K562 (cell line): ENCODE measurements around the gene TMSB4X. TPM values are rescaled to one million over a fixed set of nuclear protein-coding genes. Genes with fewer than 3 reads are reported as not detected.

Experiments
- BRF2 ChIP-seq: IDR thresholded peaks from 3 replicates; pipeline ENCODE4 v1.6.1; 2011; ENCODE audit warnings: borderline replicate concordance, mild to moderate bottlenecking; ENCODE audit not compliant: insufficient read length, insufficient read depth
- CBFA2T3 ChIP-seq: fragments of 450-650 bp; IDR thresholded peaks from 2 replicates; pipeline ENCODE4 v1.6.1; 2017
- CREB5 ChIP-seq: fragments of 250-450 bp; sonication (Bioruptor Pico); IDR thresholded peaks from 2 replicates; pipeline ENCODE4 v1.5.0; 2020; ENCODE audit warnings: mild to moderate bottlenecking
- DDX20 ChIP-seq: fragments of 450-650 bp; IDR thresholded peaks from 2 replicates; pipeline ENCODE4 v1.6.1; 2016; ENCODE audit warnings: missing genetic modification characterization, low read depth, mild to moderate bottlenecking, missing compliant biosample characterization, moderate library complexity
- ELF1 ChIP-seq: fragments of 200-800 bp; sonication (Bioruptor generic); IDR thresholded peaks from 2 replicates; pipeline ENCODE4 v1.6.1; 2016; ENCODE audit warnings: missing genetic modification characterization, missing compliant biosample characterization
- EP400 ChIP-seq: fragments of 450-650 bp; IDR thresholded peaks from 2 replicates; pipeline ENCODE4 v1.6.1; 2017; ENCODE audit warnings: antibody characterized with exemption, mild to moderate bottlenecking, moderate library complexity
- FUS ChIP-seq: fragments of 200-400 bp; formaldehyde crosslinking; optimal IDR thresholded peaks from 2 replicates; pipeline ENCODE3; 2017; ENCODE audit warnings: low read depth, low read length
- GABPB1 ChIP-seq: sonication (generic); formaldehyde crosslinking; IDR thresholded peaks from 2 replicates; pipeline ENCODE4 v1.8.0; 2022; ENCODE audit warnings: mild to moderate bottlenecking, missing genetic modification reagents
- GATAD2A ChIP-seq: fragments of 450-650 bp; IDR thresholded peaks from 2 replicates; pipeline ENCODE4 v1.6.1; 2017
- HNRNPL ChIP-seq: fragments of 200-400 bp; formaldehyde crosslinking; IDR thresholded peaks from 2 replicates; pipeline ENCODE4 v1.6.1; 2017; ENCODE audit warnings: low read depth, mild to moderate bottlenecking, low read length
- KLF13 ChIP-seq: fragments of 450-650 bp; IDR thresholded peaks from 2 replicates; pipeline ENCODE4 v1.6.1; 2016; ENCODE audit warnings: missing genetic modification characterization, low read depth, mild to moderate bottlenecking, missing compliant biosample characterization, moderate library complexity, borderline replicate concordance
- MTA1 ChIP-seq: fragments of 450-650 bp; IDR thresholded peaks from 2 replicates; pipeline ENCODE4 v1.6.1; 2017; ENCODE audit warnings: borderline replicate concordance
- NCOR1 ChIP-seq: fragments of 450-650 bp; IDR thresholded peaks from 2 replicates; pipeline ENCODE4 v1.6.1; 2016; ENCODE audit warnings: mild to moderate bottlenecking, moderate library complexity
- NFIC ChIP-seq: fragments of 450-650 bp; IDR thresholded peaks from 2 replicates; pipeline ENCODE4 v1.6.1; 2017; ENCODE audit warnings: mild to moderate bottlenecking, inconsistent platforms
- NUFIP1 ChIP-seq: fragments of 450-650 bp; IDR thresholded peaks from 2 replicates; pipeline ENCODE4 v1.6.1; 2018; ENCODE audit not compliant: partially characterized antibody
- PHF8 ChIP-seq: fragments of 200-600 bp; sonication (generic); IDR thresholded peaks from 2 replicates; pipeline ENCODE4 v1.6.1; 2012; ENCODE audit warnings: mixed run types, mild to moderate bottlenecking, inconsistent platforms, low read length, moderate library complexity, borderline replicate concordance
- POLR2G ChIP-seq: fragments of 200-400 bp; formaldehyde crosslinking; IDR thresholded peaks from 2 replicates; pipeline ENCODE4 v1.6.1; 2017; ENCODE audit warnings: low read depth, mild to moderate bottlenecking, antibody characterized with exemption, low read length, moderate library complexity
- TSC22D4 ChIP-seq: fragments of 450-650 bp; IDR thresholded peaks from 2 replicates; pipeline ENCODE4 v1.6.1; 2016; ENCODE audit warnings: missing genetic modification characterization, missing biosample characterization, control low read depth
- ZEB2 ChIP-seq: fragments of 450-650 bp; IDR thresholded peaks from 2 replicates; pipeline ENCODE4 v1.6.1; 2016
- ZNF232 ChIP-seq: sonication (generic); formaldehyde crosslinking; IDR thresholded peaks from 2 replicates; pipeline ENCODE4 v1.8.0; 2022; ENCODE audit warnings: mild to moderate bottlenecking, missing genetic modification reagents
- ZNF717 ChIP-seq: fragments of 250-450 bp; sonication (Bioruptor Pico); IDR thresholded peaks from 2 replicates; pipeline ENCODE4 v1.5.0; 2021
- ZNF76 ChIP-seq: fragments of 250-450 bp; sonication (Bioruptor Pico); IDR thresholded peaks from 2 replicates; pipeline ENCODE4 v1.4.0; 2020; ENCODE audit warnings: mild to moderate bottlenecking, moderate library complexity, borderline replicate concordance
- polyA plus RNA-seq, 8 experiments: library from polyadenylated mRNA; depleted of rRNA in 4 of 8; stranded (reverse) in 5 of 8; unstranded in 3 of 8; fragments of >200 nt; fragmentation: Nextera tagmentation in 2 of 8; fragmentation: Illumina TruSeq in 1 of 8; extraction: Ambion mirVana in 2 of 8; extraction: Trizol in 1 of 8; gene quantifications; 2 replicates each; pipeline versions ENCODE4 v1.2.1 to v1.2.3, GENCODE V29; 2011 to 2014; ENCODE audit warnings: inconsistent platforms in 1 of 8, missing spikeins in 1 of 8
- total RNA-seq, 7 experiments: library from RNA; depleted of rRNA in 6 of 7; stranded (reverse); fragments of >200 nt in 6 of 7; fragmentation: Illumina TruSeq in 2 of 7; extraction: Trizol in 2 of 7; gene quantifications; 2 replicates each; pipeline versions ENCODE4 v1.2.1 to v1.2.3, GENCODE V29; 2011 to 2021; ENCODE audit warnings: low replicate concordance in 1 of 7
- TF ChIP-seq, protein P1 (sequence below): fragments of 250-450 bp; sonication (Bioruptor Pico); IDR thresholded peaks from 2 replicates; pipeline ENCODE4 v1.4.0; 2020; ENCODE audit warnings: mild to moderate bottlenecking
- TF ChIP-seq, protein P2 (sequence below): fragments of 250-450 bp; sonication (Bioruptor Pico); IDR thresholded peaks from 2 replicates; pipeline ENCODE4 v1.8.0; 2021; ENCODE audit warnings: borderline replicate concordance, mild to moderate bottlenecking, moderate library complexity; ENCODE audit not compliant: poor library complexity, severe bottlenecking
- TF ChIP-seq, protein P3 (sequence below): fragments of 250-450 bp; sonication (Bioruptor Pico); IDR thresholded peaks from 2 replicates; pipeline ENCODE4 v1.5.0; 2020; ENCODE audit warnings: mild to moderate bottlenecking, borderline replicate concordance

The TMSB4X gene
- total and polyA plus RNA-seq, 9 of the 15 experiments (the other 6 are each of a cell fraction or from before 2014, with no cell fraction given): 1,035 to 2,035 (median 1,529) TPM

DNA sequence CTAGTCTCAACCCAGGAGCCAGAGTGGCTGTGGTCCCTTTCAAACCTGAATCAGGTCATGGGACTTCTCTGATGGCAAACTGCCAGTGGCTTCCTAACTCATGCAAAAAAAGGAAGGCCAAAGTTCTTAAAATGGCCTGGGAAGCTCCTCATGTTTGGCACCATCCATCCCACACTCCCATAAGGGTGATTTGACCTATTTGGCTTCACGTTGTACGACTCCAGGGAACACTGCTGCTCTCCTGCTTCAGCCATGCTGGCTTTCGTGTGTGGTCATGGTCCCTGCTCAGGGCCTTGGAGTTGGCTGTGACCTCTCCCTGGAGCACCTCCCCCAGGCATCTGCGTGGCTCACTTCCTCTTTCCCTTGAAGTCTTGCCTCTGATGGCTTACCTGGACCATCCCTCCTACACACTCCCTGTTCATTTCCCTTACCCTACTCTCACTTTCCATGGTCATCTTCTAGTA, 12.8 kb upstream of the TMSB4X start (continued):
- TF ChIP-seq PHF8 (no peak; the same call in 1 of the 2 replicates), EP400 (peak; percentile 37; the same call in 1 of the 2 replicates), GABPB1 (no peak), ELF1 (tag) (no peak), CREB5 (CRISPR knock-in tag) (no peak), HNRNPL (no peak), NCOR1 (no peak), ZNF232 (CRISPR knock-in tag) (no peak), NUFIP1 (no peak), NFIC (peak; percentile 86), ZNF717 (CRISPR knock-in tag) (no peak), CBFA2T3 (no peak), POLR2G (no peak), FUS (no peak), GATAD2A (no peak), ZNF76 (CRISPR knock-in tag) (0 out of 2 replicates have a peak, but pooled peaks have one; percentile 27), KLF13 (tag) (no peak), MTA1 (0 out of 2 replicates have a peak, but pooled peaks have one; percentile 34), BRF2 (no peak), DDX20 (tag) (no peak), TSC22D4 (no peak), ZEB2 (peak; percentile 87)
- TF ChIP-seq, protein P1, sequence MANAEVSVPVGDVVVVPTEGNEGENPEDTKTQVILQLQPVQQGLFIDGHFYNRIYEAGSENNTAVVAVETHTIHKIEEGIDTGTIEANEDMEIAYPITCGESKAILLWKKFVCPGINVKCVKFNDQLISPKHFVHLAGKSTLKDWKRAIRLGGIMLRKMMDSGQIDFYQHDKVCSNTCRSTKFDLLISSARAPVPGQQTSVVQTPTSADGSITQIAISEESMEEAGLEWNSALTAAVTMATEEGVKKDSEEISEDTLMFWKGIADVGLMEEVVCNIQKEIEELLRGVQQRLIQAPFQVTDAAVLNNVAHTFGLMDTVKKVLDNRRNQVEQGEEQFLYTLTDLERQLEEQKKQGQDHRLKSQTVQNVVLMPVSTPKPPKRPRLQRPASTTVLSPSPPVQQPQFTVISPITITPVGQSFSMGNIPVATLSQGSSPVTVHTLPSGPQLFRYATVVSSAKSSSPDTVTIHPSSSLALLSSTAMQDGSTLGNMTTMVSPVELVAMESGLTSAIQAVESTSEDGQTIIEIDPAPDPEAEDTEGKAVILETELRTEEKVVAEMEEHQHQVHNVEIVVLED: no peak
- TF ChIP-seq, protein P2, sequence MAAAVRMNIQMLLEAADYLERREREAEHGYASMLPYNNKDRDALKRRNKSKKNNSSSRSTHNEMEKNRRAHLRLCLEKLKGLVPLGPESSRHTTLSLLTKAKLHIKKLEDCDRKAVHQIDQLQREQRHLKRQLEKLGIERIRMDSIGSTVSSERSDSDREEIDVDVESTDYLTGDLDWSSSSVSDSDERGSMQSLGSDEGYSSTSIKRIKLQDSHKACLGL (CRISPR knock-in tag): no peak
- TF ChIP-seq, protein P3, sequence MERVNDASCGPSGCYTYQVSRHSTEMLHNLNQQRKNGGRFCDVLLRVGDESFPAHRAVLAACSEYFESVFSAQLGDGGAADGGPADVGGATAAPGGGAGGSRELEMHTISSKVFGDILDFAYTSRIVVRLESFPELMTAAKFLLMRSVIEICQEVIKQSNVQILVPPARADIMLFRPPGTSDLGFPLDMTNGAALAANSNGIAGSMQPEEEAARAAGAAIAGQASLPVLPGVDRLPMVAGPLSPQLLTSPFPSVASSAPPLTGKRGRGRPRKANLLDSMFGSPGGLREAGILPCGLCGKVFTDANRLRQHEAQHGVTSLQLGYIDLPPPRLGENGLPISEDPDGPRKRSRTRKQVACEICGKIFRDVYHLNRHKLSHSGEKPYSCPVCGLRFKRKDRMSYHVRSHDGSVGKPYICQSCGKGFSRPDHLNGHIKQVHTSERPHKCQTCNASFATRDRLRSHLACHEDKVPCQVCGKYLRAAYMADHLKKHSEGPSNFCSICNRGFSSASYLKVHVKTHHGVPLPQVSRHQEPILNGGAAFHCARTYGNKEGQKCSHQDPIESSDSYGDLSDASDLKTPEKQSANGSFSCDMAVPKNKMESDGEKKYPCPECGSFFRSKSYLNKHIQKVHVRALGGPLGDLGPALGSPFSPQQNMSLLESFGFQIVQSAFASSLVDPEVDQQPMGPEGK (CRISPR knock-in tag): no peak
